NCI-H1417 (cell line): ENCODE results near the gene ARHGEF12.
A peak's percentile ranks its signal among the peaks of the same experiment; 100 is the strongest.

ENCODE experiments used
- DNase-seq, 3 experiments: peaks; one replicate each; lab custom pipeline; 2025; lab: John Stamatoyannopoulos, UW

The ARHGEF12 gene

GRCh38 chr11:120335908-120336640, at the start of gene ARHGEF12:
TSS of gene ARHGEF12 (plus strand) at chr11:120336413. CDS start at chr11:120337244, 831 bp downstream.
- DNase-seq, result peak; percentile 97 to 98 (median 97)

GRCh38 chr11:120288021-120288420, 48.2 kb upstream of the ARHGEF12 start:
- no peak for DNase-seq

GRCh38 chr11:120289426-120289825, 46.8 kb upstream of the ARHGEF12 start:
- no peak for DNase-seq

- no peak for DNase-seq
Measured at GRCh38 chr11:120290956-120291355, 45.3 kb upstream of the ARHGEF12 start.

GRCh38 chr11:120293038-120293800, 43.0 kb upstream of the ARHGEF12 start:
- DNase-seq, result no peak

- no peak for DNase-seq
Measured at GRCh38 chr11:120294096-120294495, 42.1 kb upstream of the ARHGEF12 start.

- no peak for DNase-seq
Measured at GRCh38 chr11:120295099-120295498, 41.1 kb upstream of the ARHGEF12 start.

- no peak for DNase-seq
Measured at GRCh38 chr11:120296554-120296953, 39.7 kb upstream of the ARHGEF12 start.

- DNase-seq, result no peak
Measured at GRCh38 chr11:120298461-120298860, 37.8 kb upstream of the ARHGEF12 start.

GRCh38 chr11:120302001-120302805, 34.0 kb upstream of the ARHGEF12 start:
- DNase-seq, result peak in 1 of 3 experiments; percentile 13

- peak; percentile 64 to 88 (median 73) for DNase-seq
Measured at GRCh38 chr11:120303004-120303637, 33.1 kb upstream of the ARHGEF12 start.

GRCh38 chr11:120304526-120304925, 31.7 kb upstream of the ARHGEF12 start:
- no peak for DNase-seq

- no peak for DNase-seq
Measured at GRCh38 chr11:120305286-120305685, 30.9 kb upstream of the ARHGEF12 start.

GRCh38 chr11:120306519-120307242, 29.5 kb upstream of the ARHGEF12 start:
- DNase-seq, result no peak

GRCh38 chr11:120307476-120307875, 28.7 kb upstream of the ARHGEF12 start:
- DNase-seq, result no peak

- DNase-seq, result no peak
Measured at GRCh38 chr11:120308081-120308480, 28.1 kb upstream of the ARHGEF12 start.

- DNase-seq, result peak in 2 of 3 experiments; percentile 68 to 91
Measured at GRCh38 chr11:120310870-120311269, 25.3 kb upstream of the ARHGEF12 start.

GRCh38 chr11:120314861-120315260, 21.4 kb upstream of the ARHGEF12 start:
- DNase-seq, result no peak

- DNase-seq, result no peak
Measured at GRCh38 chr11:120316880-120317688, 19.1 kb upstream of the ARHGEF12 start.
